ENCODE data around the gene PAX9.

DNA sequence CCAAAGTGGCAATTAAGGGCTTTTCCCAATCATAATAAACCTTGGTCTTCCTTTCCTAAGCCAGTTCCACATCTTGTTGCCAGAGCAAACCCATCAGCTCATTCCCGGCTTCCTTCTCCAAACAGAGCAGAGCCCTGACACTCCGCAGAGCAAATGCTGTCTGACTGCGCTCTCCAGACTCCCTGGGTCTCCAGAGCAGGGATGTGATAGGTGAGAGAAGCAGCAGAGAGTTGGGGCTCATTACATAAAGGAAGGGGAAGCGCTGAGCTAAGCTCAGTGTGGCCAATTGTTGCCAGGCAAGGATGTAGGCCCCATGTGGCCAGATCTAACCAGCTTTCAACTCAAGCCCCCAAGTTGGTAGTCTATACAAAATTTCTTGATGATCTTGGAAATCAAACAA is 36.2 kb upstream of the PAX9 start:
- TF ChIP-seq, protein P1, sequence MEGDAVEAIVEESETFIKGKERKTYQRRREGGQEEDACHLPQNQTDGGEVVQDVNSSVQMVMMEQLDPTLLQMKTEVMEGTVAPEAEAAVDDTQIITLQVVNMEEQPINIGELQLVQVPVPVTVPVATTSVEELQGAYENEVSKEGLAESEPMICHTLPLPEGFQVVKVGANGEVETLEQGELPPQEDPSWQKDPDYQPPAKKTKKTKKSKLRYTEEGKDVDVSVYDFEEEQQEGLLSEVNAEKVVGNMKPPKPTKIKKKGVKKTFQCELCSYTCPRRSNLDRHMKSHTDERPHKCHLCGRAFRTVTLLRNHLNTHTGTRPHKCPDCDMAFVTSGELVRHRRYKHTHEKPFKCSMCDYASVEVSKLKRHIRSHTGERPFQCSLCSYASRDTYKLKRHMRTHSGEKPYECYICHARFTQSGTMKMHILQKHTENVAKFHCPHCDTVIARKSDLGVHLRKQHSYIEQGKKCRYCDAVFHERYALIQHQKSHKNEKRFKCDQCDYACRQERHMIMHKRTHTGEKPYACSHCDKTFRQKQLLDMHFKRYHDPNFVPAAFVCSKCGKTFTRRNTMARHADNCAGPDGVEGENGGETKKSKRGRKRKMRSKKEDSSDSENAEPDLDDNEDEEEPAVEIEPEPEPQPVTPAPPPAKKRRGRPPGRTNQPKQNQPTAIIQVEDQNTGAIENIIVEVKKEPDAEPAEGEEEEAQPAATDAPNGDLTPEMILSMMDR (IDR thresholded peaks at IDR 0.05; ENCODE audit: insufficient read depth, low read length, poor library complexity, severe bottlenecking): no peak
- no peak for TF ChIP-seq EZH2phosphoT487 (conservative IDR thresholded peaks at IDR 0.05; ENCODE audit: low read length)

Data from SU-DHL-6 (cell line).